Immature natural killer cell (primary cell): Measurements from ENCODE around the gene HIVEP3. TPM values are rescaled to one million over a fixed set of nuclear protein-coding genes. Genes with fewer than 3 reads are reported as not detected.
A peak's percentile ranks its signal among the peaks of the same experiment; 100 is the strongest.

Source experiments
- DNase-seq, 3 donors: peaks; one replicate each; pipeline ENCODE4 v3.0.0; 2022; ENCODE audit warnings: mixed read lengths in 1 of 3
- H3K27ac Mint-ChIP-seq, 6 donors: one replicate each; pipeline ENCODE4 v1.8.0; 2020; ENCODE audit warnings: mixed read lengths in 6 of 6, mild to moderate bottlenecking in 5 of 6, inconsistent platforms in 4 of 6, moderate library complexity in 3 of 6
- H3K27me3 Mint-ChIP-seq, 3 donors: one replicate each; pipeline ENCODE4 v1.8.0; 2020 to 2021; ENCODE audit warnings: low read depth in 3 of 3, mild to moderate bottlenecking in 3 of 3, mixed read lengths in 3 of 3, moderate library complexity in 3 of 3, inconsistent platforms in 1 of 3
- H3K36me3 Mint-ChIP-seq, 3 donors: one replicate each; pipeline ENCODE4 v1.8.0; 2020; ENCODE audit warnings: mixed read lengths in 3 of 3, inconsistent platforms in 2 of 3, mild to moderate bottlenecking in 2 of 3
- H3K4me1 Mint-ChIP-seq, 2 donors: one replicate each; pipeline ENCODE4 v1.8.0; 2020; ENCODE audit warnings: inconsistent platforms in 2 of 2, mild to moderate bottlenecking in 2 of 2, mixed read lengths in 2 of 2, moderate library complexity in 1 of 2
- H3K4me3 Mint-ChIP-seq, 5 donors: one replicate each; pipeline ENCODE4 v1.8.0; 2020; ENCODE audit warnings: mild to moderate bottlenecking in 5 of 5, mixed read lengths in 5 of 5, inconsistent platforms in 3 of 5, moderate library complexity in 3 of 5
- H3K9me3 Mint-ChIP-seq, 6 donors: one replicate each; pipeline ENCODE4 v1.8.0; 2020; ENCODE audit warnings: mild to moderate bottlenecking in 6 of 6, mixed read lengths in 6 of 6, inconsistent platforms in 4 of 6, moderate library complexity in 3 of 6
- polyA plus RNA-seq, 3 donors: library from polyadenylated mRNA; unstranded; fragments of 300-500 nt; fragmentation: Illumina TruSeq; gene quantifications; one replicate each; pipeline ENCODE4 v1.2.3, GENCODE V29; 2021

HIVEP3 gene
- polyA plus RNA-seq, 3 donors from 2014 or later, result 9.8 to 24.1 (median 15.5) TPM

GRCh38 chr1:41529621-41530395 is 388.9 kb downstream of the HIVEP3 start:
- H3K9me3 Mint-ChIP-seq, result peaks cover 0 to 7% (median under 1%) of the 10 kb centered on the region in 6 donors
- no peak for DNase-seq
- peaks cover 0 to 11% (median 5%) of the 10 kb centered on the region in 3 donors for H3K27me3 Mint-ChIP-seq
- H3K4me1 Mint-ChIP-seq, result peaks cover 11 to 18% of the 10 kb centered on the region in 2 donors
- no peaks in the 10 kb centered on the region for H3K36me3 Mint-ChIP-seq
- no peak overlapping the region for H3K4me3 Mint-ChIP-seq
- peak overlapping the region; percentile 23 to 83 (median 75) for H3K27ac Mint-ChIP-seq

- DNase-seq, result no peak
- H3K4me1 Mint-ChIP-seq, result peaks cover 11 to 18% of the 10 kb centered on the region in 2 donors
- no peak overlapping the region for H3K4me3 Mint-ChIP-seq
- H3K27me3 Mint-ChIP-seq, result peaks cover 0 to 8% (median 5%) of the 10 kb centered on the region in 3 donors
- peaks cover 0 to 7% (median under 1%) of the 10 kb centered on the region in 6 donors for H3K9me3 Mint-ChIP-seq
- peak overlapping the region in 4 of 6 donors; percentile 60 to 83 (median 70) for H3K27ac Mint-ChIP-seq
- H3K36me3 Mint-ChIP-seq, result no peaks in the 10 kb centered on the region
Observed at GRCh38 chr1:41528726-41529605, 389.8 kb downstream of the HIVEP3 start.

DNA sequence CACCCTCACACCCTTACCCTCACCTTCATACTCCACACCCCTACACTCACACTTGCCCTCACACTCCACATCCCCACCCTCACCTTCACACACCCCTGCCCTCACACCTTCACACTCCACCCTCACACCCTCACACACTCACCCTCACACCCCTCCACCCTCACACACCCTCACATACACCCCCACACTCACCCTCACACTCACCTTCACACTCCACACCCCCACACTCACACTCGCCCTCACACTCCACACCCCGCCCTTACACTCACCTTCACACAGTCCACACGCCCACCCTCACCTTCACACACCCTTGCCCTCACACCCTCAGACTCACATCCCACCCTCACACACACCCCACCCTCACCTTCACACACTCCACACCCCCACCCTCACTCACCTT is 390.6 kb downstream of the HIVEP3 start:
- no peak for DNase-seq
- peaks cover 0 to 8% (median 5%) of the 10 kb centered on the region in 3 donors for H3K27me3 Mint-ChIP-seq
- H3K27ac Mint-ChIP-seq, result peak overlapping the region in 1 of 6 donors; percentile 68
- peaks cover 11 to 18% of the 10 kb centered on the region in 2 donors for H3K4me1 Mint-ChIP-seq
- H3K4me3 Mint-ChIP-seq, result no peak overlapping the region
- H3K9me3 Mint-ChIP-seq, result peaks cover 0 to 7% (median under 1%) of the 10 kb centered on the region in 6 donors
- peaks cover 0 to 3% (median 0%) of the 10 kb centered on the region in 3 donors for H3K36me3 Mint-ChIP-seq

DNA sequence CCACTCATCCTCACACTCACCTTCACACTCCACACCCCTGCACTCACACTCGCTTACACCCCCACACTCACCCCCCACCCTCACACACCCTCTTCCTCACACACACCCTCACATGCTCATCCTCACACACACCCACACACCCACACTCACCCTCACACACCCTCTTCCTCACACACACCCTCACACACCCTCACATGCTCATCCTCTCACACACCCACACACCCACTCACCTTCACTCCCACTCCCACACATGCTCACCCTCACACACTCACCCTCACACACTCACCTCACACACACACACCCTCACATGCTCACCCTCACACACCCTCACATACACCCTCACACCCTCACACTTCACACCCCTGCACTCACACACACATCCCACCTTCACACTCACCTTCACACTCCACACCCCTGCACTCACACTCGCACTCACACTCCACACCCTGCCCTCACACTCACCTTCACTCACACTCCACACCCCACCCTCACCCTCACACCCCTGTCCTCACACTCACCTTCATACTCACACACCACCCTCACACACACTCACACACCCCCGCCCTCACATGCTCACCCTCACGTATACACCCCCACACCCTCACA is 391.7 kb downstream of the HIVEP3 start:
- Mint-ChIP-seq H3K36me3 (peaks cover 0 to 6% (median 0%) of the 10 kb centered on the region in 3 donors), H3K4me1 (peaks cover 11 to 13% of the 10 kb centered on the region in 2 donors), H3K9me3 (peaks cover 0 to 7% (median under 1%) of the 10 kb centered on the region in 6 donors), H3K4me3 (no peak overlapping the region), H3K27me3 (peaks cover 0 to 8% (median 2%) of the 10 kb centered on the region in 3 donors), H3K27ac (peak overlapping the region in 5 of 6 donors; percentile 26 to 93 (median 39))
- no peak for DNase-seq

DNA sequence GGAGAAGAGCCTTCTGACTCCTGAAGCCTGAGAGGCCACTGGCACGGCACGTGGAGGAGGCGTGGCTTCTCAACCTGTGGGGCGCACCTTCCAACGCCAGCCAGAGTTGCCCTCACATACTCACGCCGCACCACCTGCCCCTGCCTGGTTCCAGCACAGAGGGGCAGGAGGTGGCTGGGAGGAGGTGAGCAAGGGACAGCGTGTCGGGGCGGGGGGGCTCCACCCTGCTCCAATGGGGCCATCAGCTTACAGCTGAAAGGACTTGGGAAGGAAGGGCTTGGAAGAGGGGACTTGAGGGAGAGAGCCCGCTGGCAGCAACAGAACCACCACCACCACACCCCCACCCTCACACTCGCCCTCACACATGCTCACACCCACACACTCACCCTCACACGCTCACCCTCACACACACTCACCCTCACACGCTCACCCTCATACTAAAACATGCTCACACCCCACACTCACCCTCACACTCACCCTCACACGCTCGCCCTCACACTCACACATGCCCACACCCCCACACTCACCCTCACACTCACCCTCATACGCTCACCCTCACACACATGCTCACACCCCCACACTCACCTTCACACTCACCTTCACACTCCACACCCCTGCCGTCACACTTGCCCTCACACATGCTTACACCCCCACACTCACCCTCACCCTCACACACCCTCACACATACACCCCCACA is 392.7 kb downstream of the HIVEP3 start:
- H3K27me3 Mint-ChIP-seq, result peaks cover under 1 to 8% (median 2%) of the 10 kb centered on the region in 3 donors
- no peak for DNase-seq
- peaks cover 0 to 6% (median 0%) of the 10 kb centered on the region in 3 donors for H3K36me3 Mint-ChIP-seq
- H3K9me3 Mint-ChIP-seq, result peaks cover 0 to 7% (median under 1%) of the 10 kb centered on the region in 6 donors
- H3K4me3 Mint-ChIP-seq, result no peak overlapping the region
- H3K27ac Mint-ChIP-seq, result peak overlapping the region in 2 of 6 donors; percentile 6 to 16
- H3K4me1 Mint-ChIP-seq, result peaks cover 11% of the 10 kb centered on the region in 2 donors

DNA sequence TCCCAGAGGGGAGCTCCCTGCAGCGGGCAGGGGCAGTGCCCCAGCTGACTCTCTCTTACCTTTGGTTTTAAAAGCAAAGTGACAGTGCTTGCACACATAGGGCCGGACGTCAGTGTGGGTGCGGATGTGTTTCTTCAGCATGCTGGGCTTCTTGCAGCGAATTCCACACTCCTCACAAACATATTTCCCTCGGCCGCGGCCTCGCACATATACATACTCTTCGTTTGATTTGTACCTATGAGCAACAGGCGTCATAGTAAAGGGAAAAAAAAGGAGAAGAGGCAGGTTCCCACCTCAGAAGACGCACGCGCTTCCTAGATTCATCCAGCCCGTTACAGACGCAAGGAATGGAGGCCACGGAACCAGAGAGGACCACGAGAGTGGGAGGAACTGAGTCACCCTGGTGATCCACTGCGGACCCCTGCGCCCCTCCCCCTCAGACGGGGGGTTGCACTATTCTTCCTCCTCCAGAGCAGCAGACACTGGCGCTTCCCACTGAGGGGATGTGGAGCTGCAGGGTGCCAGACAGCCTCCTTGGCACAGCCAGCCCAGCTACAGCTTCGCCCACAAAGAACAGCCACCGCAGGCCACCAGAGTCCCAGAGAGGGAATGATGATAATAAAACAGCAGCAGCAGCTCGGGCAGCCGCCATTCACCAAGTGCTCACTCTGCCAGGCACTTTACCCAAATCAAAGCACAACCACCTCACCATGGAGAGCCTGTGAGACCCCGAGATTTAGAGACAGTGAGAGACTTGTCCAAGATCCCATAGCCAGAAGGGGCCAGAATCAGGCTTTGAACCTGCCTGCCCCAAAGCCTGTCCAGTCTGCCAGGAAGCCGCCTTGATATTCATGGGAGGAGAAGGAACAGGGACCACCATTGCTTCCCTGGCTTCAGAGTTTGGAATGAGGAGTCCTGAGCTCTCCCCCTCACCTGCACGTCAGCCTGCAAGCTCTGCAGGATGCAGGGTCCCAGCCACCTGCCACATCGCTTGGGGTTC is 393.7 kb downstream of the HIVEP3 start:
- Mint-ChIP-seq H3K9me3 (peaks cover 0 to 7% (median under 1%) of the 10 kb centered on the region in 6 donors), H3K4me1 (peaks cover 5% of the 10 kb centered on the region in 2 donors), H3K27ac (no peak overlapping the region), H3K36me3 (peaks cover 0 to 6% (median 0%) of the 10 kb centered on the region in 3 donors), H3K4me3 (no peak overlapping the region), H3K27me3 (peaks cover 1 to 8% (median 2%) of the 10 kb centered on the region in 3 donors)
- DNase-seq, result no peak

GRCh38 chr1:41523949-41524675 is 394.6 kb downstream of the HIVEP3 start:
- DNase-seq, result no peak
- H3K4me3 Mint-ChIP-seq, result no peak overlapping the region
- peak overlapping the region in 1 of 6 donors; percentile 45 for H3K27ac Mint-ChIP-seq
- no peaks in the 10 kb centered on the region for H3K4me1 Mint-ChIP-seq
- H3K27me3 Mint-ChIP-seq, result peaks cover 1 to 5% (median 2%) of the 10 kb centered on the region in 3 donors
- peaks cover 3 to 6% (median 6%) of the 10 kb centered on the region in 3 donors for H3K36me3 Mint-ChIP-seq
- H3K9me3 Mint-ChIP-seq, result peaks cover 0 to 1% (median 0%) of the 10 kb centered on the region in 6 donors

GRCh38 chr1:41523071-41523470 is 395.7 kb downstream of the HIVEP3 start:
- no peak for DNase-seq
- Mint-ChIP-seq H3K27me3 (peaks cover 1 to 3% (median 2%) of the 10 kb centered on the region in 3 donors), H3K4me3 (no peak overlapping the region), H3K27ac (peak overlapping the region in 1 of 6 donors; percentile 30), H3K9me3 (no peaks in the 10 kb centered on the region), H3K4me1 (no peaks in the 10 kb centered on the region), H3K36me3 (peaks cover 3 to 9% (median 6%) of the 10 kb centered on the region in 3 donors)

DNA sequence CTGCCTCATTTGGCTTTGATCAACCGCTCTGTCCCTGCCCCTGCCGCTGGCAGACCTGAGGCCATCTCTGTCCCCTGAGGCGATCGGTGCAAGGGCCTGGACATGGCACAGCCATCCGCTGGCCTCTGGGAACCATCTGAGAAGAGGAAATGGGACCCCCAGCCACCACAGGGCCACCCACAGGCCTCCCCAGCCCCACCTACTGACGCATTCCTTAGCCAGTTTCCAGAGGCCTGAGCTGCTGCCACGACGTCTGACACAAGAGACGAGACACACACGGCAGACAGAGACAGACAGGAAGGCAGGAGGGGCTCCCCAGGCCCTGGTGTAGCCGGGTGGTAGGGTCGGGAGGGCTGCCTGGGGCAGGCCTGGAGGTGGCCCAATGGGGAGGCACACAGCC is 397.0 kb downstream of the HIVEP3 start:
- peaks cover 3 to 9% (median 6%) of the 10 kb centered on the region in 3 donors for H3K36me3 Mint-ChIP-seq
- DNase-seq, result no peak
- peaks cover 2 to 7% (median 3%) of the 10 kb centered on the region in 3 donors for H3K27me3 Mint-ChIP-seq
- no peak overlapping the region for H3K4me3 Mint-ChIP-seq
- peaks cover 5 to 7% of the 10 kb centered on the region in 2 donors for H3K4me1 Mint-ChIP-seq
- H3K27ac Mint-ChIP-seq, result no peak overlapping the region
- H3K9me3 Mint-ChIP-seq, result no peaks in the 10 kb centered on the region

- Mint-ChIP-seq H3K27ac (no peak overlapping the region), H3K27me3 (peaks cover 3 to 7% (median 3%) of the 10 kb centered on the region in 3 donors), H3K9me3 (no peaks in the 10 kb centered on the region), H3K4me1 (peaks cover 9 to 13% of the 10 kb centered on the region in 2 donors), H3K36me3 (peaks cover 3 to 9% (median 6%) of the 10 kb centered on the region in 3 donors), H3K4me3 (no peak overlapping the region)
- no peak for DNase-seq
Observed at GRCh38 chr1:41520951-41521752, 397.6 kb downstream of the HIVEP3 start.

- no peaks in the 10 kb centered on the region for H3K9me3 Mint-ChIP-seq
- peaks cover 1 to 7% (median 2%) of the 10 kb centered on the region in 3 donors for H3K27me3 Mint-ChIP-seq
- H3K4me3 Mint-ChIP-seq, result no peak overlapping the region
- H3K4me1 Mint-ChIP-seq, result peaks cover 10 to 14% of the 10 kb centered on the region in 2 donors
- no peak for DNase-seq
- H3K27ac Mint-ChIP-seq, result no peak overlapping the region
- H3K36me3 Mint-ChIP-seq, result peaks cover 3 to 9% (median 6%) of the 10 kb centered on the region in 3 donors
Observed at GRCh38 chr1:41519667-41520066, 399.1 kb downstream of the HIVEP3 start.
